HCT116 (cell line): ENCODE data around the gene TUBB8B. TPM values are rescaled to one million over a fixed set of nuclear protein-coding genes. Genes with fewer than 3 reads are reported as not detected.
"Not testable (repeated sequence)": the region's sequence is repeated elsewhere in the genome, so short reads cannot be mapped to it uniquely, and the experiment has no call there.

ENCODE experiments used
- ATAC-seq: fragments of 200-7000 bp; cut with Tn5 transposase; 2 replicates; pipeline ENCODE4 v1.9.1; 2020; ENCODE audit warnings: mild to moderate bottlenecking, moderate library complexity
- BruUV-seq: library from RNA; stranded (reverse); fragments of 400-500 nt; replicated peaks from 2 replicates; lab custom pipeline; 2021; lab: Mats Ljungman, UMichigan
- CTCF ChIA-PET: fragments of 300-600 bp; sonication (Branson Sonifier 250); formaldehyde crosslinking; loops from one replicate; lab custom pipeline; 2021; ENCODE audit warnings: antibody characterized with exemption; lab: Charles Lee
- POLR2A ChIA-PET: fragments of 300-600, 350-600 bp; sonication (Branson Sonifier 250); formaldehyde crosslinking; loops from one replicate; lab custom pipeline; 2021; ENCODE audit warnings: antibody characterized with exemption; lab: Charles Lee
- RAD21 ChIA-PET, 2 experiments: fragments of 300-600 bp; sonication (Branson Sonifier 250); formaldehyde crosslinking; loops; one replicate each; lab custom pipeline; 2023; ENCODE audit warnings: low total read pairs in 2 of 2; ENCODE audit not compliant: uncharacterized antibody in 2 of 2, unreplicated experiment in 2 of 2, low non-redundant PET in 1 of 2; lab: Charles Lee
- DNase-seq: peaks from one replicate; pipeline ENCODE4 v3.0.0-alpha.2; 2010; ENCODE audit warnings: low read depth, low spot score
- H2AFZ ChIP-seq: fragments of 200-600 bp; shearing (Covaris generic), sonication (generic); 2 replicates; pipeline ENCODE4 v1.6.1; 2017; ENCODE audit warnings: low read depth, mixed run types, mixed read lengths, antibody characterized with exemption, low read length; ENCODE audit not compliant: poor library complexity, severe bottlenecking
- H3K27ac ChIP-seq: 2 replicates; pipeline ENCODE4 v1.5.1; 2012; ENCODE audit warnings: low read depth, low read length
- H3K27me3 ChIP-seq: fragments of 200-600 bp; sonication (generic); 2 replicates; pipeline ENCODE4 v1.6.1; 2016; ENCODE audit warnings: mixed run types, low read length, mixed read lengths; ENCODE audit not compliant: insufficient read depth
- H3K36me3 ChIP-seq, 2 experiments: fragments of 200-500 bp in 1 of 2; fragments of 200-600 bp in 1 of 2; sonication (Bioruptor generic) in 1 of 2; sonication (generic) in 1 of 2; 2 replicates each; pipeline versions ENCODE4 v1.5.1 to v1.6.1; 2014 to 2016; ENCODE audit warnings: low read length in 2 of 2, inconsistent platforms in 1 of 2, mixed read lengths in 1 of 2, mixed run types in 1 of 2; ENCODE audit not compliant: insufficient read depth in 2 of 2, control insufficient read depth in 1 of 2
- H3K4me1 ChIP-seq, 2 experiments: fragments of 200-600 bp in 1 of 2; sonication (generic) in 1 of 2; 2 replicates each; pipeline versions ENCODE4 v1.5.1 to v1.6.1; 2012 to 2017; ENCODE audit warnings: low read length in 2 of 2, inconsistent platforms in 1 of 2, mild to moderate bottlenecking in 1 of 2, mixed read lengths in 1 of 2, mixed run types in 1 of 2, moderate library complexity in 1 of 2; ENCODE audit not compliant: insufficient read depth in 2 of 2, control insufficient read depth in 1 of 2
- H3K4me2 ChIP-seq: fragments of 200-600 bp; sonication (generic); 2 replicates; pipeline ENCODE4 v1.6.1; 2017; ENCODE audit warnings: mixed run types, low read length, mixed read lengths
- H3K4me3 ChIP-seq, 2 experiments: fragments of 200-600 bp in 1 of 2; sonication (generic) in 1 of 2; replicated peaks in 1 of 2; 2 replicates each; pipeline ENCODE4 v1.5.1; 2011 to 2016; ENCODE audit warnings: low read length in 2 of 2, control low read depth in 1 of 2, low read depth in 1 of 2, mild to moderate bottlenecking in 1 of 2, mixed read lengths in 1 of 2, mixed run types in 1 of 2
- H3K79me2 ChIP-seq: fragments of 200-600 bp; sonication (generic); 2 replicates; pipeline ENCODE4 v1.6.1; 2017; ENCODE audit warnings: mild to moderate bottlenecking, mixed run types, low read length, moderate library complexity, mixed read lengths; ENCODE audit not compliant: insufficient read depth
- H3K9ac ChIP-seq: fragments of 200-600 bp; sonication (generic); 2 replicates; pipeline ENCODE4 v1.6.1; 2016; ENCODE audit warnings: low read length, mixed read lengths
- H3K9me2 ChIP-seq: fragments of 200-600 bp; sonication (generic), shearing (Covaris generic); 2 replicates; pipeline ENCODE4 v1.6.1; 2017; ENCODE audit warnings: mixed run types, mild to moderate bottlenecking, moderate library complexity; ENCODE audit not compliant: insufficient read depth
- H3K9me3 ChIP-seq, 2 experiments: fragments of 200-500 bp in 1 of 2; fragments of 200-600 bp in 1 of 2; sonication (Bioruptor generic) in 1 of 2; sonication (generic) in 1 of 2; 2 replicates each; pipeline ENCODE4 v1.6.1; 2014 to 2017; ENCODE audit warnings: low read length in 2 of 2, mixed read lengths in 2 of 2, inconsistent platforms in 1 of 2, low read depth in 1 of 2, mild to moderate bottlenecking in 1 of 2, mixed run types in 1 of 2, moderate library complexity in 1 of 2; ENCODE audit not compliant: control insufficient read depth in 1 of 2, insufficient read depth in 1 of 2
- H4K20me1 ChIP-seq: fragments of 200-600 bp; sonication (generic), shearing (Covaris generic); 2 replicates; pipeline ENCODE4 v1.6.1; 2017; ENCODE audit warnings: mixed run types, mild to moderate bottlenecking, moderate library complexity; ENCODE audit not compliant: insufficient read depth
- intact Hi-C: fragments of 100-400 bp; cut with micrococcal nuclease; formaldehyde crosslinking; loops from 2 replicates; pipeline ENCODE4 v1.10.0; 2022
- total RNA-seq: library from RNA; stranded (reverse); gene quantifications from one replicate; pipeline ENCODE4 v1.2.1, GENCODE V29; 2021; ENCODE audit not compliant: unreplicated experiment

Gene TUBB8B
- total RNA-seq, 1 experiment from 2014 or later: 0.57 TPM

DNA sequence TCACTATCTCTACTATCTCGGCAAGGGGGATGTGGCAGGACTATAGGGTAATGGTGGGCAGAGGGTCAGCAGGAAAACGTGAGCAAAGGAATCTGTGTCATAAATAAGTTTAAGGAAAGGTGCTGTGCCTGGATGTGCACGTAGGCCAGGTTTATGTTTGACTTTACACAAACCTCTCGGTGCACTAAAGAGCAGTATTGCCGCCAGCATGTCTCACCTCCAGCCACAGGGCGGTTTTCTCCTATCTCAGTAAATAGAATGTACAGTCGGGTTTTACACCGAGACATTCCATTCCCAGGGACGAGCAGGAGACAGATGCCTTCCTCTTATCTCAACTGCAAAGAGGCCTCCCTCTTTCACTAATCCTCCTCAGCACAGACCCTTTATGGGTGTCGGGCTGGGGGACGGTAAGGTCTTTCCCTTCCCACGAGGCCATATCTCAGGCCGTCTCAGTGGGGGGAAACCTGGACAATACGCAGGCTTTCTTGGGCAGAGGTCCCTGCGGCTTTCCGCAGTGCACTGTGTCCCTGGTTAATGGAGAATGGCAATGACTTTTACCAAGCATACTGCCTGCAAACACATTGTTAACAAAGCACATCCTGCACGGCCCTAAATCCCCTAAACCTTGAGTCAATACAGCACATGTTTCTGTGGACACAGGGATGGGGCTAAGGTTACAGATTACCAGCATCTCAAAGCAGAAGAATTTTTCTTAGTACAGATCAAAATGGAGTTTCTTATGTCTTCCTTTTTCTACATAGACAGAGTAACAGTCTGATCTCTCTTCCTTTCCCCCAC, 41.2 kb upstream of the TUBB8B start:
- H3K4me3 ChIP-seq, POLR2A ChIA-PET, DNase-seq, H3K27ac ChIP-seq, H3K9me3 ChIP-seq, H3K4me2 ChIP-seq, BruUV-seq, RAD21 ChIA-PET, H3K79me2 ChIP-seq, intact Hi-C loops, H3K9me2 ChIP-seq, H2AFZ ChIP-seq, H3K9ac ChIP-seq, H3K36me3 ChIP-seq, ATAC-seq, H4K20me1 ChIP-seq, H3K4me1 ChIP-seq, H3K27me3 ChIP-seq, CTCF ChIA-PET: not testable (repeated sequence)

- H3K9me2 ChIP-seq, H2AFZ ChIP-seq, H3K4me1 ChIP-seq, H3K27me3 ChIP-seq, BruUV-seq, POLR2A ChIA-PET, CTCF ChIA-PET, H3K36me3 ChIP-seq, ATAC-seq, RAD21 ChIA-PET, H3K27ac ChIP-seq, H4K20me1 ChIP-seq, intact Hi-C loops, H3K4me2 ChIP-seq, H3K9ac ChIP-seq, H3K4me3 ChIP-seq, H3K79me2 ChIP-seq, DNase-seq, H3K9me3 ChIP-seq: not testable (repeated sequence)
These were observed 39.7 kb upstream of the TUBB8B start for GRCh38 chr18:89124-89523.

DNA sequence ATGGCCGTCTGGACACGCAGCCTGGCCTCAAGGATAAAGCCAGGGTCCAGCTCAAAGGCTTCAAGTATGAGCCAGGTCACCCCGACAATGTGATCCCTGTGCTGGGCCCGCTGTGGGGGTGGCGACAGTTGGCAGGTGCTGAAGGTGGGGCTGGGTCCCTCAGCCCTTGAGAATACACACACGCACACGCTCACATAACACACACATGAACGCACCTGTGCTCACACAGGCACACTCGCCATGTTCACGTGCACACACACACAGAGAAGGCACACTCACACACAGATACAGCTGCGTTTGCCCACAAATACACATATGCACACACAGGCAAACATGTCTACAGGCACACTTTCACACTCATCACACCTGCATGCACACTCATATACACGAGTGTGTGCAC, 35.4 kb upstream of the TUBB8B start:
- H3K4me3 ChIP-seq, H3K9ac ChIP-seq, H3K27ac ChIP-seq, H2AFZ ChIP-seq, H3K79me2 ChIP-seq, POLR2A ChIA-PET, H3K9me2 ChIP-seq, ATAC-seq, DNase-seq, H4K20me1 ChIP-seq, CTCF ChIA-PET, H3K27me3 ChIP-seq, BruUV-seq, RAD21 ChIA-PET, H3K9me3 ChIP-seq, H3K4me2 ChIP-seq, intact Hi-C loops, H3K4me1 ChIP-seq, H3K36me3 ChIP-seq: not testable (repeated sequence)

GRCh38 chr18:82626-83209, 33.3 kb upstream of the TUBB8B start:
- H3K27me3 ChIP-seq, CTCF ChIA-PET, H3K9ac ChIP-seq, RAD21 ChIA-PET, H3K27ac ChIP-seq, H3K4me3 ChIP-seq, H3K9me2 ChIP-seq, POLR2A ChIA-PET, ATAC-seq, BruUV-seq, H3K4me2 ChIP-seq, H2AFZ ChIP-seq, H3K4me1 ChIP-seq, intact Hi-C loops, H3K36me3 ChIP-seq, H3K9me3 ChIP-seq, H3K79me2 ChIP-seq, H4K20me1 ChIP-seq, DNase-seq: not testable (repeated sequence)
